ENCODE measurements around the gene IRX1. TPM values are rescaled to one million over a fixed set of nuclear protein-coding genes. Genes with fewer than 3 reads are reported as not detected.

IRX1 gene
- 361 TPM for polyA plus RNA-seq (2012; ENCODE audit: insufficient read length, low read depth)

DNA sequence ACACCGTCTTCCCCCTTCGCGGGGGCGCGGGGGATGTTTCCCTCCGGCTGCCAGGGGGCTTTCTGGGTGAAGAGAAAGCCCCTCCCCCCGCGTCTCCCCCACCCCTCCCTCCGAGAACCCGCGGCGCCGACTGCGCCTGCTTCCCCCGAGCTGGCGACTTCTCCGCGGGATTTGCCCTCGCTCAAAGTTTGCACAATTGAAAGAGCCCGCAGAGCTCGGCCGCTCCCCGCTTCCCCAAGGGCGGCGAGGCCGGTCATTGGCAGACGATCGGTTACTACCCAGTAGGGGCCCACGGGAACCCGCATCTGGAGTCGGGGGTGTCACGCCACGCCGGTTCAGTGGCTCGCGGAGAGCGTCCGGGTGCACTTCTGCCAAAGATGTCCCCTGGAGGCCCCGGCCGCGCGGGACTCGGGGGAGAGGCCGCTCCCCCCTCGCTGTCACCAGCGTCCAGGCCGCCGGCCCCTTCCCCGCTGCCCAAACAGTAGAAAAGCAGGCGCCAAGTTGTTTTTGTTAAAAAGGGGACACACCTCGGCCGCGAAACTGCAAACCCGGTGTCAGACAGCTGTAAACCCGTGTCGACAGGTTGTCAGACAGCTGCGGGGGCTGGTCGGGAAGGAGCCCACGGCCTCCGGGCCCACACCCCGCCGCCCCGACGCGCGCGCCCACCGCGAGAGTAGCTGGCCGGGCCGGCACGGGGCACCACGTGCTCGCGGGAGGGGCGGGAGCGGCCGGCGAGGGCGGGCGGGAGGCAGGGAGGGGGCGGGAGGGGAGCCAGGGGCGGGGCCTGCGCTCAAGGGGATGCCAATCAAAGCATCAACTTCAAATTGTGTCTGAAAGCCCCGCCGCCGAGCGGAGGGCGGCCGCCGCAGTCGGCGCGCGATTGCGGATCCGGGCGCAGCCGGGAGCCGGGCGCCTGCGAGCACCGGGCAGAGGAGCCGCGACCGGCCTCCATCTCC is at the start of gene IRX1:
TSS of gene IRX1 (plus strand) at position 827 of the 956 bp plus-strand sequence. CDS start 274 bp downstream, outside the sequence.
- peak; percentile 71; the same call in 1 of the 2 replicates for TF ChIP-seq POLR2AphosphoS5 (IDR thresholded peaks at IDR 0.05; ENCODE audit: low read depth, low read length)
- TF ChIP-seq, protein P1, sequence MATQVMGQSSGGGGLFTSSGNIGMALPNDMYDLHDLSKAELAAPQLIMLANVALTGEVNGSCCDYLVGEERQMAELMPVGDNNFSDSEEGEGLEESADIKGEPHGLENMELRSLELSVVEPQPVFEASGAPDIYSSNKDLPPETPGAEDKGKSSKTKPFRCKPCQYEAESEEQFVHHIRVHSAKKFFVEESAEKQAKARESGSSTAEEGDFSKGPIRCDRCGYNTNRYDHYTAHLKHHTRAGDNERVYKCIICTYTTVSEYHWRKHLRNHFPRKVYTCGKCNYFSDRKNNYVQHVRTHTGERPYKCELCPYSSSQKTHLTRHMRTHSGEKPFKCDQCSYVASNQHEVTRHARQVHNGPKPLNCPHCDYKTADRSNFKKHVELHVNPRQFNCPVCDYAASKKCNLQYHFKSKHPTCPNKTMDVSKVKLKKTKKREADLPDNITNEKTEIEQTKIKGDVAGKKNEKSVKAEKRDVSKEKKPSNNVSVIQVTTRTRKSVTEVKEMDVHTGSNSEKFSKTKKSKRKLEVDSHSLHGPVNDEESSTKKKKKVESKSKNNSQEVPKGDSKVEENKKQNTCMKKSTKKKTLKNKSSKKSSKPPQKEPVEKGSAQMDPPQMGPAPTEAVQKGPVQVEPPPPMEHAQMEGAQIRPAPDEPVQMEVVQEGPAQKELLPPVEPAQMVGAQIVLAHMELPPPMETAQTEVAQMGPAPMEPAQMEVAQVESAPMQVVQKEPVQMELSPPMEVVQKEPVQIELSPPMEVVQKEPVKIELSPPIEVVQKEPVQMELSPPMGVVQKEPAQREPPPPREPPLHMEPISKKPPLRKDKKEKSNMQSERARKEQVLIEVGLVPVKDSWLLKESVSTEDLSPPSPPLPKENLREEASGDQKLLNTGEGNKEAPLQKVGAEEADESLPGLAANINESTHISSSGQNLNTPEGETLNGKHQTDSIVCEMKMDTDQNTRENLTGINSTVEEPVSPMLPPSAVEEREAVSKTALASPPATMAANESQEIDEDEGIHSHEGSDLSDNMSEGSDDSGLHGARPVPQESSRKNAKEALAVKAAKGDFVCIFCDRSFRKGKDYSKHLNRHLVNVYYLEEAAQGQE (IDR thresholded peaks at IDR 0.05; ENCODE audit: insufficient read depth in 1 of 2, low read depth in 2 of 2, low read length in 2 of 2): peak; percentile 15 to 31; a peak in 1 of 4 replicates
- TF ChIP-seq TAF1 (IDR thresholded peaks at IDR 0.05; ENCODE audit: borderline replicate concordance, insufficient read depth, low read length): peak; percentile 90; the same call in 1 of the 2 replicates
- no peak for TF ChIP-seq SIN3A (IDR thresholded peaks at IDR 0.05; ENCODE audit: borderline replicate concordance, insufficient read depth, low read length)
- TF ChIP-seq FOXP2 (optimal IDR thresholded peaks at IDR 0.05; ENCODE audit: borderline replicate concordance, extremely low read depth, extremely low read length, insufficient read depth): no peak

DNA sequence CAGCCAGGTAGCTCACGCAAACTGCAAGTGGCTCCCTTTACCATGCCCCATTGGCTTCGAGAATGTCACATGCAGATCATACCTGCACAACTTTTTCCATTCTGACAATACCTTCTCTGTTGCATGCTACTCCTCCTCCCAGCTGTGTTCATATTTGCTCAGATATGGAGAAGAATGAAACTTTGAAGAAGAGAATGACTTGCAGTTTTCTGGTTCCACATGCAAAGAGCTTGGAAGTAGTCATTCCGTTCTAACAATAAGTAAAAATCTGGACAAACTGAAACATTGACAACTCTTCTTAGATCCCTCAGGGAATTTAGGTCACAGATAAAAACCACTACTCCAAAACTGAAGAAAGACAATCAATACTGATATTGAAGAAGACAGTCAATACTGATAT is 49.6 kb upstream of the IRX1 start:
- no peak for TF ChIP-seq SIN3A (IDR thresholded peaks at IDR 0.05; ENCODE audit: borderline replicate concordance, insufficient read depth, low read length)
- no peak for TF ChIP-seq TAF1 (IDR thresholded peaks at IDR 0.05; ENCODE audit: borderline replicate concordance, insufficient read depth, low read length)

DNA sequence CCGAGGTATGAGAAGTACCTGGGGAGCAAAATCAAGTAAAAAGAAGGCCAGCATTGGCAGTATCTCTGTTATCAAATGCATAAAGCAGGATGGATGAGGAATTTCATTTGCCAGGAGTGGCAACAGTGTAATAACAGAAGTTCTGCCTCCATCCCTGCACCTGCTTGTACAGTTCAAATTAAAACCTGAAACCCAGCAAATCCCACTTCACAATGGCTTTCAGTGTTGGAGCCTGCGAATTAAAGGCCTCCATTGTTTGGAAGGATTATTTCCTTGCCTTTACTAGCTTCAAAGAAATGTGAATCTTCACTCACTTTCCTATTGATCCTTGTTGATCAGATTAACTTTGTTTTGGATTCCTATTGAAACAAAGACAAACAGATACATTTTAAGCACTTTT is 31.5 kb upstream of the IRX1 start:
- TF ChIP-seq, protein P1 (IDR thresholded peaks at IDR 0.05; ENCODE audit: insufficient read depth in 1 of 2, low read depth in 2 of 2, low read length in 2 of 2): no peak
- no peak for TF ChIP-seq FOXP2 (optimal IDR thresholded peaks at IDR 0.05; ENCODE audit: borderline replicate concordance, extremely low read depth, extremely low read length, insufficient read depth)
- no peak for TF ChIP-seq SIN3A (IDR thresholded peaks at IDR 0.05; ENCODE audit: borderline replicate concordance, insufficient read depth, low read length)
- no peak for TF ChIP-seq POLR2AphosphoS5 (IDR thresholded peaks at IDR 0.05; ENCODE audit: low read depth, low read length)
- TF ChIP-seq TAF1 (IDR thresholded peaks at IDR 0.05; ENCODE audit: borderline replicate concordance, insufficient read depth, low read length): no peak

GRCh38 chr5:3564827-3565518 is 30.7 kb upstream of the IRX1 start:
- TF ChIP-seq, protein P1 (IDR thresholded peaks at IDR 0.05; ENCODE audit: insufficient read depth in 1 of 2, low read depth in 2 of 2, low read length in 2 of 2): no peak
- TF ChIP-seq TAF1 (IDR thresholded peaks at IDR 0.05; ENCODE audit: borderline replicate concordance, insufficient read depth, low read length) (no peak), FOXP2 (optimal IDR thresholded peaks at IDR 0.05; ENCODE audit: borderline replicate concordance, extremely low read depth, extremely low read length, insufficient read depth) (no peak), SIN3A (IDR thresholded peaks at IDR 0.05; ENCODE audit: borderline replicate concordance, insufficient read depth, low read length) (no peak), POLR2AphosphoS5 (IDR thresholded peaks at IDR 0.05; ENCODE audit: low read depth, low read length) (no peak)

DNA sequence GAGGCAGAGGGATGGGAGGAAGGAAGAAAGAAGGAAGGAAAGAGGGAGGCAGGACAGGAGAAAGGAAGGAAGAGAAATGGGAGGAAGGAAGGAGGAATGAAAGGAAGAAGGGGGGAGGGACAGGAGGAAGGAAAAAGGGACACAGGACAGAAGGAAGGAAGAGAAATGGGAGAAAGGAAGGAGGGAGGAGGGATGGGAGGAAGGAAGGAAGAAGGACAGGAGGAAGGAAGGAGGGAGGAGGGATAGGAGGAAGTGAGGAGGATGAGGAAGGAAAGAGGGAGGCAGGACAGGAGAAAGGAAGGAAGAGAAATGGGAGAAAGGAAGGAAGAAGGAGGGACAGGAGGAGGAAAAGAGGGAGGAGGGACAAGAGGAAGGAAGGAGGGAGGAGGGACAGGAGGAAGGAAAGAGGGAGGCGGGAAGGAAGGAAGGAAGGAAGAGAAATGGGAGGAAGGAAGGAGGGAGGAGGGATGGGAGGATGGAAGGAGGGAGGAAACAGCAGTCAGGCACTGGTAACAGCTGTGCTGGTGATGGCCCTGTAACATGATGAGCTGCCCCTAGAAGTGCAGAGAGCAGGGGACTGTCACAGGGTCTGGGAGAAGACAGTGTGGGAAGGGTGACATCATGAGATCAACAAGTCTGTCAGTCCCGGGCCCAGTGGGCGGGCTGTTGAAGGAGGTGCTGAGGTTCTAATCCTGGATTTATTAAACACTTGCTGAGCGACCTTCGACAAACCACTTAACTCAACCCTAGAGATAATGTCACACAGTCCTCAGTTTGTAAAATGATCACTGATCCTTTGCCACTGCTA is 10.7 kb upstream of the IRX1 start:
- TF ChIP-seq POLR2AphosphoS5 (IDR thresholded peaks at IDR 0.05; ENCODE audit: low read depth, low read length): no peak
- no peak for TF ChIP-seq TAF1 (IDR thresholded peaks at IDR 0.05; ENCODE audit: borderline replicate concordance, insufficient read depth, low read length)
- TF ChIP-seq, protein P1 (IDR thresholded peaks at IDR 0.05; ENCODE audit: insufficient read depth in 1 of 2, low read depth in 2 of 2, low read length in 2 of 2): no peak
- no peak for TF ChIP-seq SIN3A (IDR thresholded peaks at IDR 0.05; ENCODE audit: borderline replicate concordance, insufficient read depth, low read length)
- no peak for TF ChIP-seq FOXP2 (optimal IDR thresholded peaks at IDR 0.05; ENCODE audit: borderline replicate concordance, extremely low read depth, extremely low read length, insufficient read depth)

Measured in PFSK-1 (cell line).